IMR-90 (cell line): ENCODE data around the gene CDH13. TPM values are rescaled to one million over a fixed set of nuclear protein-coding genes. Genes with fewer than 3 reads are reported as not detected.

ENCODE experiments used
- ATAC-seq: fragments of 200-7000 bp; cut with Tn5 transposase; 2 replicates; pipeline ENCODE4 v1.9.1; 2020; ENCODE audit warnings: low read depth, mild to moderate bottlenecking, moderate library complexity
- BruUV-seq: library from RNA; stranded (reverse); fragments of 400-500 nt; replicated peaks from 2 replicates; lab custom pipeline; 2021; lab: Mats Ljungman, UMichigan
- CTCF ChIA-PET: fragments of 300-600 bp; formaldehyde crosslinking; extraction: SDS; loops from one replicate; lab custom pipeline; 2021; ENCODE audit warnings: antibody characterized with exemption; lab: Yijun Ruan, JAX
- POLR2A ChIA-PET: fragments of 300-600 bp; sonication (Branson Sonifier 250); formaldehyde crosslinking; loops from one replicate; lab custom pipeline; 2022; ENCODE audit warnings: antibody characterized with exemption; ENCODE audit not compliant: unreplicated experiment; lab: Charles Lee
- DNase-seq: peaks from one replicate; pipeline ENCODE4 v3.0.0; 2013
- H2AFZ ChIP-seq: replicated peaks from 2 replicates; pipeline ENCODE3; 2013; ENCODE audit warnings: low read length, mild to moderate bottlenecking; ENCODE audit not compliant: poor library complexity
- H2AK5ac ChIP-seq: 2 replicates; pipeline ENCODE4 v1.6.1; 2013; ENCODE audit warnings: low read depth, low read length, inconsistent platforms
- H2AK9ac ChIP-seq: replicated peaks from 2 replicates; pipeline ENCODE3; 2013; ENCODE audit warnings: mild to moderate bottlenecking, low read depth, low read length, moderate library complexity; ENCODE audit not compliant: poor library complexity
- H2BK120ac ChIP-seq: 2 replicates; pipeline ENCODE4 v1.6.1; 2013; ENCODE audit warnings: low read depth, low read length, inconsistent platforms
- H2BK15ac ChIP-seq: 3 replicates; pipeline ENCODE4 v1.6.1; 2013; ENCODE audit warnings: low read depth, low read length, inconsistent platforms
- H2BK20ac ChIP-seq: 2 replicates; pipeline ENCODE4 v1.6.1; 2013; ENCODE audit warnings: low read depth, mild to moderate bottlenecking, inconsistent platforms, low read length, moderate library complexity
- H2BK5ac ChIP-seq: 2 replicates; pipeline ENCODE4 v1.6.1; 2013; ENCODE audit warnings: mild to moderate bottlenecking, low read depth, low read length, inconsistent platforms; ENCODE audit not compliant: poor library complexity, severe bottlenecking
- H3K14ac ChIP-seq: replicated peaks from 2 replicates; pipeline ENCODE4 v1.6.1; 2013; ENCODE audit warnings: low read depth, low read length, inconsistent platforms
- H3K18ac ChIP-seq: 2 replicates; pipeline ENCODE4 v1.6.1; 2013; ENCODE audit warnings: low read depth, low read length, control low read depth
- H3K23ac ChIP-seq: 2 replicates; pipeline ENCODE4 v1.6.1; 2013; ENCODE audit warnings: low read depth, low read length, inconsistent platforms
- H3K27ac ChIP-seq: 2 replicates; pipeline ENCODE4 v1.5.1; 2013; ENCODE audit warnings: mild to moderate bottlenecking, control low read depth, low read length; ENCODE audit not compliant: insufficient read depth
- H3K27me3 ChIP-seq: 2 replicates; pipeline ENCODE4 v1.6.1; 2013; ENCODE audit warnings: low read length; ENCODE audit not compliant: control insufficient read depth, insufficient read depth
- H3K36me3 ChIP-seq: 2 replicates; pipeline ENCODE4 v1.6.1; 2013; ENCODE audit warnings: low read length, mixed read lengths; ENCODE audit not compliant: control insufficient read depth, insufficient read depth
- H3K4ac ChIP-seq: 2 replicates; pipeline ENCODE4 v1.6.1; 2013; ENCODE audit warnings: low read depth, low read length, inconsistent platforms
- H3K4me1 ChIP-seq: 2 replicates; pipeline ENCODE4 v1.6.1; 2013; ENCODE audit warnings: low read length, mixed read lengths; ENCODE audit not compliant: control insufficient read depth, insufficient read depth
- H3K4me2 ChIP-seq: 2 replicates; pipeline ENCODE4 v1.6.1; 2013; ENCODE audit warnings: low read depth, mild to moderate bottlenecking, control low read depth, low read length, moderate library complexity
- H3K4me3 ChIP-seq: 2 replicates; pipeline ENCODE4 v1.5.1; 2013; ENCODE audit warnings: low read depth, mild to moderate bottlenecking, control low read depth, low read length, moderate library complexity; ENCODE audit not compliant: insufficient read depth
- H3K56ac ChIP-seq: 2 replicates; pipeline ENCODE4 v1.6.1; 2013; ENCODE audit warnings: low read length, inconsistent platforms; ENCODE audit not compliant: insufficient read depth; ENCODE audit errors: extremely low read depth
- H3K79me1 ChIP-seq, 2 experiments: 2 replicates each; pipeline ENCODE4 v1.6.1; 2013; ENCODE audit warnings: low read length in 2 of 2, inconsistent platforms in 1 of 2, low read depth in 1 of 2
- H3K9ac ChIP-seq: 2 replicates; pipeline ENCODE4 v1.6.1; 2013; ENCODE audit warnings: low read depth, low read length, control low read depth
- H3K9me1 ChIP-seq: 2 replicates; pipeline ENCODE4 v1.6.1; 2013; ENCODE audit warnings: low read length, inconsistent platforms; ENCODE audit not compliant: insufficient read depth
- H3K9me3 ChIP-seq: 2 replicates; pipeline ENCODE4 v1.6.1; 2013; ENCODE audit warnings: low read length; ENCODE audit not compliant: control insufficient read depth, insufficient read depth
- H4K20me1 ChIP-seq: 2 replicates; pipeline ENCODE4 v1.6.1; 2013; ENCODE audit warnings: low read length, inconsistent platforms; ENCODE audit not compliant: insufficient read depth
- H4K5ac ChIP-seq: 2 replicates; pipeline ENCODE4 v1.6.1; 2013; ENCODE audit warnings: mild to moderate bottlenecking, low read depth, low read length, control low read depth
- H4K8ac ChIP-seq, 2 experiments: 2 replicates each; pipeline ENCODE4 v1.6.1; 2013; ENCODE audit warnings: low read depth in 2 of 2, low read length in 2 of 2, control low read depth in 1 of 2, inconsistent platforms in 1 of 2
- H4K91ac ChIP-seq: 2 replicates; pipeline ENCODE4 v1.6.1; 2013; ENCODE audit warnings: low read depth, low read length, inconsistent platforms; ENCODE audit not compliant: insufficient read depth
- CEBPB ChIP-seq: IDR thresholded peaks from 2 replicates; pipeline ENCODE4 v1.6.1; 2012; ENCODE audit warnings: low read depth, low read length, improper control_type of control experiment
- CHD1 ChIP-seq: IDR thresholded peaks from 2 replicates; pipeline ENCODE4 v1.6.1; 2012; ENCODE audit warnings: low read depth, low read length, improper control_type of control experiment
- ELK1 ChIP-seq: fragments of 150-350 bp; IDR thresholded peaks from 2 replicates; pipeline ENCODE4 v1.6.1; 2016; ENCODE audit warnings: low read depth, mild to moderate bottlenecking, low read length, moderate library complexity, borderline replicate concordance
- FOS ChIP-seq: fragments of 150-350 bp; IDR thresholded peaks from 2 replicates; pipeline ENCODE4 v1.6.1; 2016; ENCODE audit warnings: low read depth, low read length
- MAFK ChIP-seq: IDR thresholded peaks from 2 replicates; pipeline ENCODE4 v1.6.1; 2012; ENCODE audit warnings: low read depth, low read length, improper control_type of control experiment
- NFE2L2 ChIP-seq: fragments of 150-350 bp; IDR thresholded peaks from 2 replicates; pipeline ENCODE4 v1.6.1; 2016; ENCODE audit warnings: low read depth, mild to moderate bottlenecking, low read length
- RFX5 ChIP-seq: IDR thresholded peaks from 2 replicates; pipeline ENCODE4 v1.8.0; 2012; ENCODE audit warnings: low read depth, mild to moderate bottlenecking, low read length, moderate library complexity
- SMC3 ChIP-seq: fragments of 150-350 bp; IDR thresholded peaks from 2 replicates; pipeline ENCODE4 v1.6.1; 2016; ENCODE audit warnings: low read depth, mild to moderate bottlenecking, antibody characterized with exemption, low read length, moderate library complexity
- dilution Hi-C: fragments of 300-500 bp; cut with HindIII; formaldehyde crosslinking; loops from one replicate; pipeline ENCODE4 v1.14.3; 2018; ENCODE audit warnings: low sequenced_read_pairs; ENCODE audit not compliant: unreplicated experiment
- in situ Hi-C: fragments of 300-500 bp; cut with MboI; formaldehyde crosslinking; loops from 3 replicates; pipeline ENCODE4 v1.14.3; 2019; ENCODE audit warnings: low sequenced_read_pairs, inconsistent platforms, mixed read lengths
- intact Hi-C: fragments of 100-400 bp; cut with micrococcal nuclease; formaldehyde crosslinking; loops from 2 replicates; pipeline ENCODE4 v1.10.0; 2022
- polyA plus RNA-seq, 3 experiments: library from polyadenylated mRNA; depleted of rRNA; stranded (reverse); fragments of >200 nt; gene quantifications; 2 replicates each; pipeline ENCODE4 v1.2.3, GENCODE V29; 2012; ENCODE audit warnings: low replicate concordance in 1 of 3
- total RNA-seq: library from RNA; depleted of rRNA; stranded (reverse); fragments of >200 nt; gene quantifications from 2 replicates; pipeline ENCODE4 v1.2.3, GENCODE V29; 2012

Gene CDH13
- total and polyA plus RNA-seq, 2 of the 4 experiments (the other 2 are of a cell fraction) = 61.6 to 74.7 TPM

- H3K4me2 ChIP-seq = no peak overlapping the region
- in situ Hi-C loops = no loop called here
Observed at GRCh38 chr16:83174671-83175070, 547.9 kb downstream of the CDH13 start.

More at GRCh38 chr16:83174671-83175070, 547.9 kb downstream of the CDH13 start:
- Histone ChIP-seq H3K79me1 (no peaks in the 10 kb centered on the region), H2BK15ac (no peak overlapping the region), H3K9ac (no peak overlapping the region), H4K91ac (no peak overlapping the region), H2BK5ac (no peak overlapping the region), H4K5ac (no peak overlapping the region), H3K9me3 (no peaks in the 10 kb centered on the region), H3K18ac (no peak overlapping the region), H4K20me1 (no peaks in the 10 kb centered on the region), H3K4ac (no peak overlapping the region), H2BK20ac (no peak overlapping the region), H3K9me1 (no peaks in the 10 kb centered on the region), H3K27me3 (no peaks in the 10 kb centered on the region), H3K4me3 (no peak overlapping the region), H4K8ac (no peak overlapping the region), H3K23ac (no peak overlapping the region), H2AFZ (no peak overlapping the region), H3K4me1 (peaks cover 2% of the 10 kb centered on the region), H3K56ac (no peak overlapping the region), H3K14ac (no peak overlapping the region), H2AK9ac (no peak overlapping the region), H2BK120ac (no peak overlapping the region), H3K36me3 (no peaks in the 10 kb centered on the region), H2AK5ac (no peak overlapping the region), H3K27ac (no peak overlapping the region)
- BruUV-seq = no TSS peak
- ChIA-PET POLR2A (no interaction called here), CTCF (interaction anchor here (1.3 kb wide), 1 partner anchor 15 kb away, joined by 6 read pairs; no protein-coding TSS in a partner anchor)
- no peak for DNase-seq
- TF ChIP-seq MAFK (no peak), RFX5 (no peak), NFE2L2 (no peak), SMC3 (no peak), FOS (no peak), CEBPB (no peak), ELK1 (no peak), CHD1 (no peak)
- dilution Hi-C loops = no loop called here
- no peak for ATAC-seq
- intact Hi-C loops = no loop called here
